ENCODE measurements around the gene AHDC1.
"Not testable (repeated sequence)": the region's sequence is repeated elsewhere in the genome, so short reads cannot be mapped to it uniquely, and the experiment has no call there.

AHDC1 gene

GRCh38 chr1:27506703-27507102 is 97.2 kb downstream of the AHDC1 start:
- DNase-seq (ENCODE audit: low read depth in 2 of 2): no peak
- H3K4me3 ChIP-seq (replicated peaks in 1 of 2; ENCODE audit: low read depth in 2 of 2, low read length in 2 of 2): no peak overlapping the region
- no peak for TF ChIP-seq CTCF (IDR thresholded peaks at IDR 0.05; ENCODE audit: low read depth, low read length)

- DNase-seq (ENCODE audit: low read depth in 2 of 2): no peak
- H3K4me3 ChIP-seq (replicated peaks in 1 of 2; ENCODE audit: low read depth in 2 of 2, low read length in 2 of 2): no peak overlapping the region
- TF ChIP-seq CTCF (IDR thresholded peaks at IDR 0.05; ENCODE audit: low read depth, low read length): no peak
These were observed 98.6 kb downstream of the AHDC1 start for GRCh38 chr1:27505420-27505680.

DNA sequence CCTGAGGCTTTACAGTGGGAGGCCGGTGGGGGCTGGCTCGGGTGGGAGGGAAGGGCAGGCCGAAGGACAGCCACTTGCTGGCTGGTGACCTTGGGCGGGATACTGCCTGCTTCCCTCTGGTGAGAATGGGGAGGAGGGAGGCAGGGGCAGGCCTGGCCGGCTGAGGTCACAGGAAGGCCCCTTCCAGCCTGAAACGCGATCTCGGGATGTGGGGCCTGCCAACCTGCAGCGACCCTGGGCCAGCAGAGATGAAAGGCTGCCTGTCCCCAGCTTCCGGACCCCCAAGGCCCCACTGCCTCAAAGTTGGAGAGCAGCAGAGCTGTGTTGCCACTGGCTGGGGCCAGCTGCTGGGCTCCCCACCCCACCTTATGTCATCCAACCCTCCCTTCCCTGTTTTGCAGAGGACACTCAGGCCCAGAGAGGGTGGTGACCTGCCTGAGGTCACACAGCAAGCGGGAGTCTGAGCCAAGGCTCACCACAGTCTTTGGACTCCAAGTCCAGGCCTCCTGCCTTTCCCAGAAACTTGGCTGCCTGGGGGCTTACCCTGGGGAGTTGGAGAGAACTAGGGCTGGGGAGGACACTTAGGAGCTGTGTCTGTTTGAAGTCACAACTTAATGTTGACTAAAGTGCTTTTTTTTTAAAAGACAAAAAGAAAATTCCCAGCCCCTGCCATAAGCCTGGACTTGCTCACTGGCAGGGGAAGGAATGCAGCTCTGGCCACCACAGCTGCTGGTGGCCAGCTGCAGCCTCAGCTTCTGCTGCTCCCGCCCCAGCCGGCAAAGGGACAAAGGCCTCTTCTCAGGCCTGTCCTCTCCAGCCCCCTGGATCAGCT is 99.1 kb downstream of the AHDC1 start:
- no peak for TF ChIP-seq CTCF (IDR thresholded peaks at IDR 0.05; ENCODE audit: low read depth, low read length)
- H3K4me3 ChIP-seq (replicated peaks in 1 of 2; ENCODE audit: low read depth in 2 of 2, low read length in 2 of 2): no peak overlapping the region
- peak; percentile 44 to 91 for DNase-seq (ENCODE audit: low read depth in 2 of 2)

DNA sequence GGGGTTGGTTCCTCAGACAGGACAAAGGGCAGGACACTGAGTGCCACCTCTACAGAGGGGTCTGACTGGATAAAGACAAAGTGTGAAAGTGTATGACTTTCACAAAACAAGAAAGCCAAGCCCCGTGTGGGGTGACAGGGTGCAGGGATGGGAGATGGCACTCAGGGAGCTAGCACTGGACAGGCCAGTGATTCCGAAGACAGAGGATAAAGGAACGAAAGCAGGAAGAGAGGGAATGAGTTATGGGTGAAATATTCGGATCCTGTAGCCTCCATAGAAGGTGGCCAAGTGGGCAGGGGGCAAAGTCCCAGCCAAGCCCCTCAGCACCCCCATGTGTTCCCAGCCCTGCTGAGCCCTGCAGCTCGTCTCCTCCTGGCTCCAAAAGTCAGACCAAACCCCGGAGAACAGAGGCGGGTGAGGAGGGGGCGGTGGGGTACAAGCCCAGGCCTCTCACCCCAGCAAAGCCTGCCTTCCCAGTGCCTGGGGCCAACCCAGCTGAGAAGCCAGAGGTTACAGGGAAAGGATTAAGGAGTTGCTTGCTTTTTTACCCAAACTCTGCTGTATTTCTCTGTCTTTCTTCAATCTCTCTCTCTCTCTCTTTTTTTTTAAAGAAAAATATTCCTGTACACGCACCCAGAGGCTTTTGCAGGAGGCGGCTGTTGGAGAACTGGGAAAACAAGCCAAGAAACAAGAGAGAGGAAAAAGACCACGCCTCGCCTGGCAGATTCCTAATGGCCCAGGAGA is 99.9 kb downstream of the AHDC1 start:
- DNase-seq (ENCODE audit: low read depth in 2 of 2): no peak
- no peak overlapping the region for H3K4me3 ChIP-seq (replicated peaks in 1 of 2; ENCODE audit: low read depth in 2 of 2, low read length in 2 of 2)

GRCh38 chr1:27503033-27503432 is 100.9 kb downstream of the AHDC1 start:
- no peak for DNase-seq (ENCODE audit: low read depth in 2 of 2)
- no peak for TF ChIP-seq CTCF (IDR thresholded peaks at IDR 0.05; ENCODE audit: low read depth, low read length)

More for the DNA sequence above, 99.9 kb downstream of the AHDC1 start:
- TF ChIP-seq CTCF (IDR thresholded peaks at IDR 0.05; ENCODE audit: low read depth, low read length): no peak

DNA sequence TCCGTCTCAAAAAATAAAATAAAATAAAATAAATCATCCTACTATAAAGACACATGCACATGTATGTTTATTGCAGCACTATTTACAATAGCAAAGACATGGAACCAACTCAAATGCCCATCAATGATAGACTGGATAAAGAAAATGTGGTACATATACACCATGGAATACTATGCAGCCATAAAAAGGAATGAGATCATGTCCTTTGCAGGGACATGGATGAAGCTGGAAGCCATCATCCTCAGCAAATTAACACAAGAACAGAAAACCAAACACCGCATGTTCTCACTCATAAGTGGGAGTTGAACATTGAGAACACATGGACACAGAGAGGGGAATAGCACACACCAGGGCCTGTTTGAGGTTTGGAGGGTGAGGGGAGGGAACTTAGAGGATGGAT is 102.8 kb downstream of the AHDC1 start:
- not testable (repeated sequence) for H3K4me3 ChIP-seq (replicated peaks in 1 of 2; ENCODE audit: low read depth in 2 of 2, low read length in 2 of 2); DNase-seq (ENCODE audit: low read depth in 2 of 2)

More at GRCh38 chr1:27503033-27503432, 100.9 kb downstream of the AHDC1 start:
- H3K4me3 ChIP-seq (replicated peaks in 1 of 2; ENCODE audit: low read depth in 2 of 2, low read length in 2 of 2): no peak overlapping the region

- H3K4me3 ChIP-seq (replicated peaks in 1 of 2; ENCODE audit: low read depth in 2 of 2, low read length in 2 of 2): no peak overlapping the region
- TF ChIP-seq CTCF (IDR thresholded peaks at IDR 0.05; ENCODE audit: low read depth, low read length): no peak
- DNase-seq (ENCODE audit: low read depth in 2 of 2): no peak
These were observed 104.8 kb downstream of the AHDC1 start for GRCh38 chr1:27499142-27499541.

Measured in cardiac fibroblast (primary cell).